Measurements from ENCODE around the gene KRTAP5-1. TPM values are rescaled to one million over a fixed set of nuclear protein-coding genes. Genes with fewer than 3 reads are reported as not detected.
A peak's percentile ranks its signal among the peaks of the same experiment; 100 is the strongest.

Gene KRTAP5-1
- total RNA-seq, 1 donor from 2014 or later, result not detected

- Histone ChIP-seq H3K9me3 (no peaks in the 10 kb centered on the region), H3K4me3 (no peak within 1 kb of the TSS), H3K4me1 (no peaks in the 10 kb centered on the region), H3K27me3 (no peaks in the 10 kb centered on the region), H3K27ac (no peak within 1 kb of the TSS), H3K36me3 (no peaks in the 10 kb centered on the region)
- intact Hi-C loops (cut with DNase I), result no loop called here
- DNase-seq (ENCODE audit: low spot score in 2 of 2), result no peak
- TF ChIP-seq CTCF (IDR thresholded peaks at IDR 0.05), result no peak
These were observed 44.5 kb upstream of the KRTAP5-1 start, which contains the start of gene KRTAP5-5 for GRCh38 chr11:1629326-1630185. Gene KRTAP5-5, plus strand, starts transcription at chr11:1629775. Its CDS starts 66 bp downstream, at chr11:1629841.

- Histone ChIP-seq H3K9me3 (no peaks in the 10 kb centered on the region), H3K27me3 (no peaks in the 10 kb centered on the region), H3K4me3 (no peak overlapping the region), H3K4me1 (no peaks in the 10 kb centered on the region), H3K36me3 (no peaks in the 10 kb centered on the region), H3K27ac (no peak overlapping the region)
- intact Hi-C loops (cut with DNase I), result no loop called here
- DNase-seq (ENCODE audit: low spot score in 2 of 2), result no peak
- TF ChIP-seq CTCF (IDR thresholded peaks at IDR 0.05), result peak; percentile 64 to 84 (median 76)
These were observed 43.6 kb upstream of the KRTAP5-1 start for GRCh38 chr11:1628506-1629325.

- intact Hi-C loops (cut with DNase I), result no loop called here
- H3K4me1 ChIP-seq, result no peaks in the 10 kb centered on the region
- no peaks in the 10 kb centered on the region for H3K9me3 ChIP-seq
- H3K4me3 ChIP-seq, result no peak overlapping the region
- no peak for TF ChIP-seq CTCF (IDR thresholded peaks at IDR 0.05)
- no peak for DNase-seq (ENCODE audit: low spot score in 2 of 2)
- H3K27me3 ChIP-seq, result no peaks in the 10 kb centered on the region
- H3K36me3 ChIP-seq, result no peaks in the 10 kb centered on the region
- H3K27ac ChIP-seq, result no peak overlapping the region
These were observed 40.5 kb upstream of the KRTAP5-1 start for GRCh38 chr11:1625541-1625940.

- H3K9me3 ChIP-seq, result no peaks in the 10 kb centered on the region
- TF ChIP-seq CTCF (IDR thresholded peaks at IDR 0.05), result no peak
- H3K4me1 ChIP-seq, result no peaks in the 10 kb centered on the region
- no peak for DNase-seq (ENCODE audit: low spot score in 2 of 2)
- intact Hi-C loops (cut with DNase I), result no loop called here
- H3K36me3 ChIP-seq, result no peaks in the 10 kb centered on the region
- no peaks in the 10 kb centered on the region for H3K27me3 ChIP-seq
- H3K4me3 ChIP-seq, result no peak overlapping the region
- H3K27ac ChIP-seq, result no peak overlapping the region
These were observed 39.5 kb upstream of the KRTAP5-1 start for GRCh38 chr11:1624621-1625020.

- H3K27me3 ChIP-seq, result no peaks in the 10 kb centered on the region
- H3K4me3 ChIP-seq, result no peak overlapping the region
- intact Hi-C loops (cut with DNase I), result no loop called here
- no peaks in the 10 kb centered on the region for H3K9me3 ChIP-seq
- DNase-seq (ENCODE audit: low spot score in 2 of 2), result no peak
- no peaks in the 10 kb centered on the region for H3K36me3 ChIP-seq
- H3K4me1 ChIP-seq, result no peaks in the 10 kb centered on the region
- H3K27ac ChIP-seq, result no peak overlapping the region
- TF ChIP-seq CTCF (IDR thresholded peaks at IDR 0.05), result no peak
These were observed 38.6 kb upstream of the KRTAP5-1 start for GRCh38 chr11:1623716-1624115.
